Activated T-cell treated with anti-CD3 and anti-CD28 coated beads for 48 hours (primary cell): ENCODE data around the gene BEAN1.

Experiments
- DNase-seq: peaks from one replicate; pipeline ENCODE4 v3.0.0-alpha.2; 2020; ENCODE audit warnings: low read depth

BEAN1 gene

DNA sequence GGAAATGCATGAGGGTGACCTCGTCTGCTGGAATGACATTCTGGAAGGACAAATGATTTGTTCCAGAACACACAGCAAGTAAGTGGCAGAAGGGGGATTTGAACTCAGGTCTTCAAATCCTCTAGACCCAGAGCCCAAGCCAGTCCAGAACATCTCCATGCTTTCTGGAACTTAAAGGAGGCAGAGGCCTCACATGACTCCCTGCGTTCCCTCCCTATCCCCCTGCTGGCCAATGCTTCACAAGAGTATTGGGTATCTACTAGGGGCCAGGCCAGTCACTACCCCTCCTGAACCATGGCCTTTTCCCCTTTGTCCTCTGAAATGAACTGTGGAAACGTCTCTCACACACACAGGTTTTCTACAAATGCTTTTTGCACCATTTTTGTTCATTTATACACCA lies 7.6 kb upstream of the BEAN1 start:
- no peak for DNase-seq

DNA sequence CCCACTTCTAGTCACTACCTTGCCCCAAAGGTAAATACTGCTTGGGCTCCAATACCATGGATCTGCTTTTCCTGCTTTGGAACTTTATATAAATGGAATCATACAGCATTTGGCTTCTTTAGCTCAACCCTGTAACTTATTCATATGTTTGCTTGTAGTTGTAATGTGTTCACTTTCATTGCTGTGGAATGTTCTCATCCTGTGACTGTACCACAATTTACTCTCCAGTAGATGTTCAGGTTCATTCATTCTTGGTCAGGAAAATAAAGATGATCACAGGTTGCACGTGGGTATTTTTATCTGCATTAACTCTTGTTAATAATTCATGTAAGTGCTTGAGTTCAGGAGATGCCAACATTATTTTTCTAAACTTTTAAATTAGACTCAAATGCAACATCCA lies 6.7 kb upstream of the BEAN1 start:
- no peak for DNase-seq

- DNase-seq: no peak
Observed at GRCh38 chr16:66421891-66422290, 5.2 kb upstream of the BEAN1 start.

- DNase-seq: no peak
Observed at GRCh38 chr16:66422366-66422765, 4.7 kb upstream of the BEAN1 start.

- DNase-seq: no peak
Observed at GRCh38 chr16:66423177-66423576, 3.9 kb upstream of the BEAN1 start.

- no peak for DNase-seq
Observed at GRCh38 chr16:66425651-66426050, 1.4 kb upstream of the BEAN1 start.

DNA sequence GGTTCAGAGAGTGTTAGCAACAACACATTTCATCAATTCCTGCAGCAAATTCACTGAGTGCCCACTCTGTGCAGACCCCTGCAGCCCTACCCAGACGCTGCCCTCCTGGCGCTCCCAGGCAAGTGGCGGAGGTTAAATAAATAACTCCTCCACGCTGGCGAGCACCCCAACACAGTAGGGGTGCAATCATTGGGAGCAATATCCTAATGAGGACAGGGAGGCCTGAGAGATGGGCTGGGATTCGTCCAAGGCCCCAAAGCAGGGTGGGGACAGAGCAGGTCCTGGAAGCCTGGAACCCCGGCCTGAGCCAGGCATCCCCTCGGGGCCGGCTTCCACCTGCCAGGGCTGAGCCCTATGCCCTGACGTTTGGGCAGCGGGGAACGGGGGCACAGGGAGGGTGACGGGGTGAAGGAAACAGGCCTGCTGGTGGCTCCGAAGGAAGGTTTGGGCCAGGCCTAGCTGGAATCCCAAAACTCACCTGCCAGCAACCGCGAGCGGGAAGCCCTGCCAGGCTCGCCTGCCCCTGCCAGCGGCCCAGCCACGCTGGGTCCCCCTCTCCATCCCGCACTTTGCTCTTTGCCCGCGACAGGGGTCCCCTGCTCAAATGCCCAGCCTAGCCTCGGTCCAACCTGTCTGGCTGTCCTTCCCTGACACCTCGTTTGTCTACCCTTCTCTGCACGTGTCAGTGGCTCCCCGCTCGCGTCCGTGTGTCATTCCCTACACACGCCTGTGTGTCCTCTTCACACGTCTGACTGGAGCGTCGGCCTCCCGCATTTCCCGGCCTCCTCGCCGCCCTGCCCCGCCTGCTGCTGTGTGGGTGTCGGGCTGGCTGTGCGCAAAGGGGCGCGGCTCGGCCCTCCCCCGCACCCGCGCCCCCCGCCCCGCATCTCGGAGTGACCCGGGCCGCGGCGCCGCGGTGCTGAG lies 721 bp upstream of the BEAN1 start:
- DNase-seq: no peak

DNA sequence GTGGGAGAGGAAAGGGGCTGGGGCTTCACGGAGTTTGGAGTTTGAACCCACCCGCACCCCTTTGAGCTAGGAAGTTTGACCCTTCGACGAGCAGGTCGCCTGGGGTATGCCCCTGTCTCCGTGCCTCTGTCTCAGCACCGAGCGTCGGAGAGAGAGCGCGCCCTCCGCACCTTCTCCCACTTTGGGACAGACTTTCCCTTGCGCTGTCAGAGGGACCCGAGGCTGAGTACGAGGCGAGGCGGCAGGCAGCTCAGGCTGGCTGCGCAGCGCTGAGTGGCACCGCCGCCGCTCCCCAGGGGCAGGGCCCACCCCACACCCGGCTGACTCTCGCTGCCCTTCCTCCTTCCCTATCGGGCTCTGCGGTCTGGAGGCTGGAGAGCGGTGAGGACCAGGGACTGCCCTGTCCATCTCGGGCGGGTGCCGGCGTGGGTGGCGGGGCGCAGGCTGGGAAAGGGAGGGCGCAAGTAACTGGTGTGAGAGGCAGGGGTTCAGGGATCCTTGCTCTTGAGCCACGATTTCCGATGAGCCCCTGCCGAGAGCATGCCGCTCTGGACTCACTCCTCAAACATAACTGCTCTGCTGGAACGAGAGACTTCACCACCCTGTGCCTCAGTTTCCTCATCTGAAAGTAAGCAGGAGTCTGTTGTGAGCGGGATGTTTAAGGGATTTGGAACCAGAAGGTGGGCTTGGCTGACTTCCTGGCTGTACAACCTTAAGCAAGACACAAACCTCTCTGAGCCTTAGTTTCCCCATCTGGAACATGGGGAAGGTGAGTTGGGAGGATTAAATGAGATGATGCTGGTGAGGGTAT lies 981 bp downstream of the BEAN1 start:
- no peak for DNase-seq

DNA sequence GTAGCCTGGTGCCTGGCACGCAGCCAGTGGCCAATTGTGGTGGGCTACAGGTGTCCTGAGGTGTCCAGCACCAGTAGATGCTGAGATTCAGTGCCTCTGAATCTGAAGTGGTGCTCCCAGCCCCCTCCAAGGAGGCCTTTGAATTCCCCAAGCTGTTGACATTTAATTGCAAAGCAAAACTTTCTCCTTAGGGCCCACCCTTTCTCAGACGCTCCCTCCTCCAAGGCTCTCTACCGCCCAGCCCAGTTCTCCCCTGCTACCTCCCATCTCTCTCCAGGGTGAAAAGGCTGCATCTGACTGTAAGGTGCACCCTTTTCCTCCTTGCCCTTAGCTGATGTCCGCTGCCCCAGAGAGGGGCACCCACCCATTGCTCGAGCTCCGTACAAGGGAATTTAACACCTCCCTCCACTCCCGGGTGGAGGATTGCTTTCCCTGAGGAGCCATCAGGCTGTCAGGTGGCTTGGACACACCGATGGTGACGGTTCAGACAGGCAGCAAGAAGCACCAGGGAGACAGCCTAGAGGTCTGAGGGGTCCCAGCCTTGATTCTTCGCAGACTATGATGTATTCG lies 1.7 kb downstream of the BEAN1 start:
- DNase-seq: no peak

GRCh38 chr16:66429290-66429962 lies 2.3 kb downstream of the BEAN1 start:
- DNase-seq: no peak

DNA sequence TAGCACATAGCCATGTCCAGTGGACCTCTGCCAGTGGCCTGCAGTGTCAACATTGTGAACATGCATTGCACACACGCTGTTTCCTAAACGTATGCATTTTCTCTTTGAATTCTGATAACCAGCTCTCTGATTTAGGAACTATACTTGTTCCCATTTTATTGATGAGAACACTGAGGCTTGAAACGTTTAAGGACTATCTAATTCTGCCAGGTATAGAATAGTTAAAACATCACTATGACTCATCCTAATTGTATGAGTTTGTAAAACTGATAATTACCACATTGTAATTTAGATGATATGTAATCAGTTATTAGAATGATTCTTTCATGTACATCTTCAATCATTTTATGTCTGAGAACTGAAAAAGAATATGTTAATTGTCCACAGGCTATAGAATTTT lies 3.1 kb downstream of the BEAN1 start:
- no peak for DNase-seq

GRCh38 chr16:66431760-66432159 lies 4.7 kb downstream of the BEAN1 start:
- no peak for DNase-seq

GRCh38 chr16:66432429-66432828 lies 5.3 kb downstream of the BEAN1 start:
- no peak for DNase-seq

- no peak for DNase-seq
Observed at GRCh38 chr16:66434619-66435430, 7.7 kb downstream of the BEAN1 start.

- no peak for DNase-seq
Observed at GRCh38 chr16:66435896-66436295, 8.8 kb downstream of the BEAN1 start.

GRCh38 chr16:66437391-66437945 lies 10.4 kb downstream of the BEAN1 start:
- no peak for DNase-seq

- no peak for DNase-seq
Observed at GRCh38 chr16:66438536-66438935, 11.4 kb downstream of the BEAN1 start.

- DNase-seq: no peak
Observed at GRCh38 chr16:66439051-66439730, 12.1 kb downstream of the BEAN1 start.

- DNase-seq: no peak
Observed at GRCh38 chr16:66440271-66440802, 13.2 kb downstream of the BEAN1 start.

DNA sequence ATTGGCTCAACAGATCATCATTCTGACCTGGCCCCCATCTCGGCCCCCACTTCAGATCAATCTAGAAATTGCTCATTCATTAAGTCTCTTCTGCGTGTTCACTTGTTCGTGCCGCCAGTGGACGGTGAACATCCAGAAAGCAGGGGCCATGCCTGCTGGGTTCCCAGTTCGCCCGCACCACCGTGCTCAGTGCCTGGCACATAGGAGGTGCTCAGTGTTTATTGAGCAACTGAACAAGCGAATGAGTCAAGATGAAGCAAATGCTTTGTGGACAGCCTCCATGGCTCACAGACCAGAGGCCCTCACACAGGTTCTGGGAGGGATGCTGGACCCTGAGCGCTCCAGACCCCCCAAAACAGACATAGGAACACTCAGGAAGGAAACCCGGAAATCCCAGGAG lies 13.9 kb downstream of the BEAN1 start:
- DNase-seq: no peak
